ENCODE data around the gene RBP4.

GRCh38 chr10:93628858-93629257 lies 27.8 kb upstream of the RBP4 start:
- TF ChIP-seq CTCF (IDR thresholded peaks at IDR 0.05), result no peak
- TF ChIP-seq POLR2AphosphoS5 (IDR thresholded peaks at IDR 0.05), result no peak
- TF ChIP-seq POLR2A (IDR thresholded peaks at IDR 0.05), result no peak
